HL-60/S4 treated with retinoic acid at 250 ng/mL for 4 days and 3 days (cell line): Measurements from ENCODE around the gene TENM4.

ENCODE experiments used
- in situ Hi-C: fragments of 300-500 bp; cut with MboI; formaldehyde crosslinking; loops from 2 replicates; pipeline ENCODE4 v1.7.0; 2022; ENCODE audit warnings: low sequenced_read_pairs

Gene TENM4

DNA sequence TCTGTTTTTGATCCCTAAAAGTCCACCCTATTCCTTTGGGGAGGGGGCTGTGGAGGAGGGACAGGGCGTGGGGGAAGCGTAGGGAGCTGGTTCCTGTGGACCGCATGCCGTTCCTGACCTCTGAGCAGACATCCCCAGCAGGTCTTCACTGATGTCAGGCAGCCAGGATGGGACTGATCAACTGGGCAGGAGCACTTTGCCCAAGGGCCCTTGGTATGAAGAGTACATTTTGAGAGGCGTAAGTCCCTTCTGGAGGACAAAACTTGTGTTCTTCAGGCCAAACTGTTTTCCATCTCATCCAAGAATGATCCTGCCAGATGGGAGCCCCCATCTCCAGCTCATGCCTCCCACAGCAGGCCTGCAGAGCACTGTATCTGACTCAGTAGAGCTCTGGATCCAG is 785.3 kb downstream of the TENM4 start:
- in situ Hi-C loops, result loop anchor here (25.0 kb wide), 1 partner anchor 407 kb away; no protein-coding TSS in a partner anchor

DNA sequence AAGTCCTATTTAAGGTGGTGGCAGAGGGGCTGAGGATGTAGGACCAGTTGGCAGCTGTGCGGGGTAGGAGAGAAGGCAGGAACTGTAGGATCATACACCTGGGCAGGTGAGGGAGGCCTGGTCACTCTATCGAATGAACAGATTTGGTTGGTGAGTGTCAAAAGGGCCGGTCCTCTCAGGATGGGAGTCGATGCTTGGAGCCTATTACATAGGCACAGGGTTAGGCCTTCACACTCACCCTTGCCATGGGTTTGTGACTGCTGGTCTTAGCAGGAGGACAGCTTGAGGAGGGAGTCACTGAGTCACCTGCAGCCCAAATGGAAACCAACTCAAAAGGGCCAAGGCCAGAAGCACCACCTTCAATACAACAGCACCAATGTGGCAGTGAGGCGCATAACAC is 786.0 kb downstream of the TENM4 start:
- in situ Hi-C loops, result loop anchor here (25.0 kb wide), 1 partner anchor 407 kb away; no protein-coding TSS in a partner anchor

DNA sequence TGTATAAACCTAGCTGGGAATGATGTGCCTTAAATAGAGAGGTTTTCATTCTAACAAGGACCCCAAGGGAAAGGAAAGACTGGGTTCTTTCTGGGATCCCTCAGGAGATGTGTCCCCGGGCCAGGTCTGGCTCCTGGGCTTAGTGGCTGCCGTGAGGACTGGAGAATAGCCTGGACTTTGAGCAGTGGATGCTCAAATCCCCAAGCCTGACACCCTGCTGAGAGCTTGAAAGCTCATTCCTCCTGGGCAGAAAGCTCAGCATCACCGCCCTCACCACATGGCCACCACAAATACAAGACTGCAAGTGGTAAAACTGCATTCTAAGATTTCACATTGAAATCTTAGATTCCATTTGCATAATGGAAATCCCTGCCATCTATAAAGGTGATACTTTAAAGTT is 786.8 kb downstream of the TENM4 start:
- in situ Hi-C loops, result loop anchor here (25.0 kb wide), 1 partner anchor 408 kb away; no protein-coding TSS in a partner anchor

DNA sequence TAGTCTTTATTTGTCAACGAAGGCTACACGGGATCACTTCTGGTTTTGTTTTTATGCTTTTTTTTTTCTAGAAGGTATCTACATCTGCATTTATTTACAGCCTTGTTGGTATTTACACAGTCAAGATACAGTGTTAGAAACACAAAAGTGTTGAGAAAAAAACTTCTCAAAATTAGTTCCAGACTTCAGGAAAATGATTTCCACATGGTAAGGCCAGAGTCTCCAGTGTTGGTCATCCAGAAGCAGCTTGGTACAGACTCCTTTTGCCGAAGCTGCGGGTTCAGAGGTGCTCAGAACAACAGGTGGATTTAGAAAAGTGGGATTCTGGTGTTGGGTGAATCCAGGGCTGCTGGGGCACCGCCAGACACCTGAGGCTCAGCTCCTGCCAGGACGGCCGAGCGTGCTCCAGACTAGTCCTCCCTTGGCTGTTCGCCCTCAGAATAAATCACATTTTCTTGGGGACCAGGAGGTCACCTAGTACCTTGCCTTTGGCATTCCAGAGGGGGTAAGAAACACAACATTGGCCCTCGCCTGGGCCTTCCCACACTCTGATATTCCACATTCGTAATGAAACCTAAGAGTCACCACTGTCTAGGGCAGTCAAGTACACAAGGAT is 787.4 kb downstream of the TENM4 start:
- in situ Hi-C loops, result loop anchor here (25.0 kb wide), 1 partner anchor 409 kb away; no protein-coding TSS in a partner anchor

DNA sequence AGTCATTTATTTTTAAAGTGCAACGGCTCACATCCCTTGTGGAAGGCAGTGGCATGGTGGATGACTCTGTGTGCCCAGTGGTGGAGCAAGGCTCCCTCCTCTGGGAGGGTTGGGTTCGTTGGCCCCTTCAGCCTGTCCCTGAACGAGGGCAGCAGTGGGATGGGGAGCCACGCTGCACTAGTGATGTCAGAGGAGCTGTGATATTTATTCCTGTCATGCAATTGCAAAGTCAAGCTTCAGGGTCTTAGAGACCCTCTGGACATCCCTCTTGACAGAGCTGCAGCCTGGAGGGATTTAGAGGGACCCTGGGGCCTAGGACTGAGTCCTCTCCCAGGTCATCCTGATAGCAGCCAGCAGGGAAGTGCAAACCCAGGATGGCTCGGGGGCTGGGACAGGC is 788.0 kb downstream of the TENM4 start:
- in situ Hi-C loops, result loop anchor here (25.0 kb wide), 1 partner anchor 409 kb away; no protein-coding TSS in a partner anchor

DNA sequence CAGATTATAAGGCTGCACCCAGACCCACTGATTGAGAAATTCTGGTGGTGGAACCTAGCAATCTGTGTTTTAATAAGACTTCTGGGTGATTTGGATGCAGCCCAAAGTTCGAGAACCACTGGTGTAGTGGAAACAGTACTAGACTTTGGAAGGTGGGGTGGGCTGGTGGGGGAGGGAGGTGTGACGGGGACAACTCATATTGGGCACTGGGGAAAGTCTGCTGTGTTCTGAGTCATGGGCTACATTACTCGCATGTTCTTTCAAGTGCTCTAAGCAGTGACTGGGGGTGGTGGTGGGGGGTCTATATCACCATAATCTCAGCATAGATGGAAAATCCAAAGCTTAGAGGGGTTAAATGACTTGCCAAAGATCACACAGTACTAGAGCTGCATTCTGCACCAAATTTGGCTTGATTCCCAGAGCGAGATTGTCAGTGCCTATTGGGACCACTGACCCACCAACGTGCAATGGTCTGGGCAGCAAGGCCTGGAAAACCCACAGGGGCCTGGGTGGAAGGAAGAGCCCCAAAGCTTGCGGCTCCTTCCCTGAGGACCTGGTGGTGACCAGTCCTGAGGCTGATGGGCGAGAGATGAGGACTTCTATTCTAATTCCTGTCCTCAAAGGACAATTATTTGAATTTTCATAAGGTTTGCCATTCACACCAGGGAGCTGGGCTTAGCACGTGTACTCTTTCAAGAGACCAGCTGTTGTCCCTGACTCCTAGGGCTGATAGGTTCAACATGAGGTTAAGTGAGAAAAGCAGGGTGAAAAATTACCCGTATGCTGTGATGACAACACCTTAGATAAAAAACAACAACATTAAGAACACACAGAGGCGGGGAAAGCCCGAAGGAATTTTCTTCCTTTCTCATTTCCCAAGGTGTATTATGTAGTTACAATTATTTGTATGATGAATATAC is 788.6 kb downstream of the TENM4 start:
- in situ Hi-C loops, result loop anchor here (25.0 kb wide), 1 partner anchor 410 kb away; no protein-coding TSS in a partner anchor

DNA sequence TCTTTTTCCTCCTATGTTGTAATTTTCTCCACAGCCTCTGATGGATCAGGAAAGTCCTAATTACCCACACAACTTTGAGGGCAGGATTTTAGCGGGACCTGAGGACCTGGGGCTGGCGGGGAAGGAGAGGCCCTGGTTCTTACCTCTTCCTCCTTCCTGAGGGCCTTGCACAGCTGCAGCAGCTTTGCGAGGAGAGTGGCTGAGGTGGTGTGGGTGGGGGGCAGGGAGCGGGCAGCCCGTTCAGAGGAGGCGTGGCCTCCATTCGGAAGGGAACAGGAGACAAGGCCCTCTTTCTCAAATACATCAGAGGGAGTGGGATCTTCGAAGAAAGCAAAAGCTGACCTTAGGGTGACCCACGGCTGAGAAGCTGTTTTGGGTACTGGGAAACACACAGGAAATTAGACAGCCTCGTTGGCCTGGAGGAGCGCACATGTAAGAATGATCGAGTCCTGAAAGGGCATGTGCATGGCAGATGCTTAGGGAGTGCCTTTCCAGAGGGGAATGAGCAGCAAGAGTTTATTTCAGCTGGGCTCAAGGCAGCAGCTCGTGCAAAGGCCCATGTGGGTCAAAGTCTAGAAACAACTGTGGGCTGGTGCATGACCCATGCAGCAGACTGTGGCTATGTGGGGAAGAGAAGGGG is 789.6 kb downstream of the TENM4 start:
- in situ Hi-C loops, result loop anchor here (25.0 kb wide), 1 partner anchor 411 kb away; no protein-coding TSS in a partner anchor

DNA sequence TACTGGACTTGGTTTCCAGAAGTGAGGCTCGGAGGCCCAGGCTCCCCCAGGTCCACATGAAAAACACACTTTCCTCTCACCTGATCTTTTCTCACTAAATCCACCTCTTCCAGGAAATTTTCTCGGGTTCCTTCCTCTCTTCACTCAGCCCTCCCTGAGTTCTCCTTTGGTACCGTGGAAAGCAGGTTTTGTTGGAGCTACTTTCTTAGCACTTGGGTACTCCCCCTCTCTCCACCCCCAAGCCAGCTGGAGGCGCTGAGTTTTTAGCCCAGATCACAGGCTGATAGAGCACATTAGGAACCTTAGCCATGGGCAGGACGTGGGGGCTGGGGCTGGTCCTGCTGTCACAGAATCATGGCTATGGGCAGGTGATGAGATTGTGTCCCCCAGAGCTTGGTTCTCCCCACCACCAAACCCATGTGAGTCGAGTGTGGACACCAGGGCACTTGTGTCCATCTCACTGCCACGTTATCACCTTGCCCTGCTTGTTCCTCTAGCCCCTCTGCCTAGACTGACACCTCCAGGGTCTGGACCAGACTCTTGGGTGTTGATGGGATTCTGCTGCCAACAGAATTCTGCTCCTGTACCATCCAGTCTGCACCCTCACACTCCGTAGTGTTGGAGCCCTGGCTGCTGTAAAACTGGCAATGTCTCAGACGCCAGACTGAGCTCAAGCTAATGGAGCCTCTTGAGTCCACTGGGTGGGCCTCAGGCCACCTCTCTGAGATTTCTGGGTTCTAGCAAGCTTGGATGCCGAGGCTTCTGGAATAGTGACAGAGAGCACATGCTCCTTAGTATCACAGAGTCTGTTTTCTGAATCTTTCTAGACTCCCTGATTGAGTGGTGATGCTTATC is 791.2 kb downstream of the TENM4 start:
- in situ Hi-C loops, result loop anchor here (25.0 kb wide), 1 partner anchor 413 kb away; no protein-coding TSS in a partner anchor

DNA sequence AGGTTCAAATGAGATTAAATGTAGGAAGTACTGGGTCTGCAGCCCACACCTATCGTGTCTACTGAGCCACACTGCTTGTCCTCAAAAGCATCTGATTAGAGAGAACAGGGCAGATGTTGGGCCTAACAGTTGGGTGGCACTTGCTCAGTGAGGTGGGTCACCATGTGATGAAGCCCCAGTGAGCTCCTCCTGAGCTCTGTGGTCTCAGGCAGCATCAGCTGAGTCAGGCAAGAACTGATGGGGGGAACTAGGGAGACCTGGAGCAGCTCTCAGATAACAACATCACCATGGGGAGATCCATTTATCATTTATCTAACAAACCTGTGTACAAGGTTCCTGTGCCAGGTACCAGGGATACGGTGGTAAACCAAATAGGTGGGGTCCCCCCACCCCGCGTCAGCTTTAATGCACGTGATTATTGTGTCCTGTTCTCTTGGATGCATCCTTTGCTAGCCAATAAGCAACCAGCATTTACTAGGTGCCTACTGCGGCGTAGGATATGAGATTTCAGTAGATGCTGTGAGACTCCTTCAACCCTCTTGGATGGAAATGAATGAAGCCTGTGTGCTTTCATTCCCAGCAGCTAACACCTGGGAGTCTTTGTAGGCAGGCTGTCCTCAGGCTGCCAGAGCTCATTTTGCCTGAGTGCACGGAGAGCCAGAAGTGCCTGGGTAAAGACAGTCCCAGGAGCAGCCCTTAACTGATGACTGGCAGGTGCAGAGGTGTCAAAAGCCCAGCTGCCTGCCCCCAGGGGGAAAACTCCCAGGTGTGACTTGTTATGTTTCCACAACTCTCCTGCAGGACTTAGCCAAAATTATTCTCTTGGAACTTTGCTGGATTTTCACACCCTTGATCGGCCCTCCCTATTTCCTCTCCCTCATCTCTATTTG is 792.6 kb downstream of the TENM4 start:
- in situ Hi-C loops, result no loop called here

DNA sequence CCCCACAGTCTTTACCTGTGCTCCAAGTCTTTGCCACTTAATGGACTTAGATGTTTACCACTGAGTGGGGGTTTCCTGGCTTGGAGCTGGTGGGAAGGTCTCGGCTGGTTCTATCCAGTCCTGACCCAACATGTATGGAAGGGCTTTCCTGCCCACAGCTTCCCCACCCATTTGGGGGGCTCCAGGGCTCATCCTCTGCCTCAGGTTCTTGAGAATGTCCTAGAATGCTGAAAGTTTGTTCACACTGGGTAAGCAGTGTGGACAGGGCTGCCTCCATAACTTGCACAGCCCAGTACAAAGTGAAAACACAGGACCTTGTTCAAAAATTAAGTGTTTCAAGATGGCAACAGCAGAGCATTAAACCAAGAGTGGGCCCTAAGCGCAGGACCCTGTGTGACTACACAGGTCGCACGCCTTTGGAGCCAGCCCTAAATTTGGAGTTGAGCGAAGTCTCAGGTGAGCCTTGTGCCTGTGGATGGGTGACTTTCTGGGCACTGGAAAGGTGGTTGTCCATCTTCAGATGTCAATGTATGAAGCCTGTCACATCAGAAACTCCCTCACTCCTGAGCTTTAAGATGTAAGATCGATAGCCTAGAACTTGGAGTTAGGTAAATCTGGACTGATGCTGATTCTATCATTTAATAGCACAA is 793.4 kb downstream of the TENM4 start:
- in situ Hi-C loops, result no loop called here

DNA sequence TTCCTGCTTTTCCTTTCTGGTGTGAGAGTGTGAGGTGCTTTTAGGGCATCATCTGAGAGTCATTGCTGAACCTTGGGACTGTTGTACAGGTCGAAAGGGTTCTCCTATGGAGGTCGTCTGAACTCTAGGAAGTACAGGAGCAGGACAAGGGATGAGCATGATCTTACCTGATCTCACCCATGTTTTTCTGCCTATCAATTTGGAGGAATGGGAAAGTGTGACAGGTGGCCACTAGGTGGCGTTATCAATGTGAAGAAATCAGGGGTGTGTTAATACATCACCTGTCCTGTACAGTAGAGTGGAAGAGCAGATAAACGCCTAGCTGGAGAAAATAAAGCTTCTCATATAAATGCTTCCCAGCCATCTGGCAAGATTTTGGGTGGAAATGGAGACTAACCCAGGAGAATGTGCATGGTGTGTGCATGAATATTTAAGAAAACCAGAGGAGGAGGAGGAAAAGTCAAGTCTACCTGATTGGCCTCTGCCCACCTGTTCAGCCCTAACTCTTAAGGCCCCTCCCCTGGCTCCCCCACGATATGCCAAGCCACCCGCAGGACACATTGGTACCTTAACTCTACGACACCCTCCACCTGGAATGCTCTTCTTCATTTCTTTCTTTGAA is 794.2 kb downstream of the TENM4 start:
- in situ Hi-C loops, result no loop called here

DNA sequence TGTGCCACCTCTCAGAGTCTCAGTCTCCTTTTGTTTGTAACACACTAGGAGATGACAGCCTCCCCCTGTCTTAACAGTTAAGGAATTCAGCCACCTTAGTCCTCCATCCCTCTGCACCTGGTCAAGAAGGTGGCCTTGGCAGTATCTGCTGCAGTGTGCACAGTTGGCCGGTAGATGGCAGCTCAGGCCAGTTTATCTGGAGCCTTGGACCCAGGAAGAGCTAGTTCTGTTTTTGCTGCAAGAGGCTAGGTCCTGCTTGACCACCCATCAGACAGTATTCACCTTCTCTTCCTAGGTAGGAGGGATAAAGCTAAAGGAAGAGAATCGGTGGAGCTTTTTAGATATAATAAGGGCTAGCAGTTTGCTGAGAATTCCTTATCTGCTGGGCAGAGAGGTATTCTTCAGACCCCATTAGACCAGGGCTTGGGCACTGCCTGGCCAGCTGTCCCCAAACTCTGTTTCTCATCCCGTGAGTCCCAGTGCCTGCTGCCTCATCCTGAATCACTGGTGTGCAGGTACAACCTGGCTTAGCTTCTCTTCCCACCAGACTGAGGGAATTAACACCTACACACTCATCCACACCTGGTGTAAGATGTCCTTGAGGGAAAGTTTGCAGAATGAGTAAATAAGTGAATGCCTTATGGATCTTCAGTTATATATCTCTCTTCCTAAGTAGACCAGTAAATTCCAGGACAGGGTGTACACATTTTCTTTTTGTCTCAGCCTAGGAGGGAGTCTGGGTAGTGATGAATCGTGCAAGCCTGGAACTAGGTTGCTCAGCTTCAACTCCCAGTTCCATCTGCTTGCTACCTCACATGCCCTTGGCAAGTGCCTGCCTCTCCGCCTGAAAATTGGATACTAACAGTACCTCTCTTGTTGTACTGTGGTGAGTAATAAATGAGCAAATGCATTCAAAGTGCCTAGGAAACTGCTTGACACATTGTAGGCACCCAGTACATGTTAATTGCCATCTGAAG is 795.3 kb downstream of the TENM4 start:
- in situ Hi-C loops, result no loop called here

DNA sequence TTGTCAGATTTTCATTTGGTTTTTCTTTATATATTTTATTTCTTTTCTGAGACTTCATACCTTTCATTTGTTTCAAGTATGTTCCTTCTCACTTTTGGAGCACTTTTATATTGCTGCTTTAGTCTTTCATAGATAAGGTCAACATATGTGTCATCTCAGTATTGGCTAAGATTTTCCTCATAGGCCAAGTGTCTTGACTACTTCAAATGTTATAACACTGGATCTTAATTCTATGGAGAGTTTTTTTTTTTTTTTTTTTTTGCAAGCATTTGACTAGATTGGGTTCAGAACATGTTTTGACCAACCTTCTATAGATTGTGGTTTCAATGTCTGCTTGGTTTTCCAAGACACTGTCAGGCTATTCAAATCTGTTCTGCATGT is 797.2 kb downstream of the TENM4 start:
- in situ Hi-C loops, result no loop called here

DNA sequence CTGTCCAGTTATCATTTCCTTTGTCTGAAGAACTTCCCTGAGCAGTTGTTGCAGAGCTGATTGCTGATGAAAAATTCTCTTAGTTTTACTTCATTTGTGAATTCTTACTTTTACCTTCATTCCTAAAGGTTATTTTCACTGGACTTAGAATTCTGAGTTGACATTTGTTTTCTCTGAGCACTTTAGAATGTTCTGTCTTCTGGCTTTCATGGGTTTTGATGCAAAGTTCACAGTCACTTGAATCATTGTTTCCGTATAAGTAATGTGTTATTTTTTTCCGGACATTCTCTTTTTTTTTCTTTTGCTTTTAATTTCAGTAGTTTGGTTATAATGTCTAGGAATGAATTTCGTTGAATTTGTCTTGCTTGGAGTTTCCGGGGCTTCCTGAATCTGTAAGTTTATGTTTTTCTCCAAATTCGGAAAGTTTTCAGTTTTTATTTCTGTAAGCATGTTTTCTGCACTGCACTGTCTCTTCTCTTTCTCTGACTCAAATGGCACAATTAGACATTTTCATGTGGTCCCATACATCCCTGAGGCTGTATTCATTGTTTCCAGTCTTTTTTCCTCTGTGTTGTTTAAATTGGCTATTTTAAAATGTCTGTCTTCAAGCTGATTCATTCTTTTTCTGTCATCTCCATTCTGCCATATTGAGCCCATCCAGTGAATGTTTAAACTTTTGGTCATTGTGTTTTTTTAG is 797.7 kb downstream of the TENM4 start:
- in situ Hi-C loops, result no loop called here

DNA sequence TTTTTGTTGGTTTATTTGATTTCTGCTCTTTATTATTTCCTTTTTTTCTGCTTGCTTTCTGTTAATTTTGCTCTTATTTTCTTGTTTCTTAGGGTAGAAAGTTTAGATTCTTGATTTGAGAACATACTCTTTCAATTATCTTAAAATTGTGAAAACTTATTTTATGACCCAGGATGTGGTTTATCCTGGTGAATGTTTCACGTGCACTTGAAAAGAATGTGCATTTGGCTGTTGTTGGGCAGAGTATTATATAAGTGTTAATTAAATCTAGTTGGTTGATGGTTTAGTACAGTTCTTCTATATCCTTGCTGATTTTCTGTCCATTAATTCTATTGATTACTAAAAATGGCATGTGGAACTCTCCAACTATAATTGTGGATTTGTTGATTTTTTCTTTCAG is 799.3 kb downstream of the TENM4 start:
- in situ Hi-C loops, result no loop called here

DNA sequence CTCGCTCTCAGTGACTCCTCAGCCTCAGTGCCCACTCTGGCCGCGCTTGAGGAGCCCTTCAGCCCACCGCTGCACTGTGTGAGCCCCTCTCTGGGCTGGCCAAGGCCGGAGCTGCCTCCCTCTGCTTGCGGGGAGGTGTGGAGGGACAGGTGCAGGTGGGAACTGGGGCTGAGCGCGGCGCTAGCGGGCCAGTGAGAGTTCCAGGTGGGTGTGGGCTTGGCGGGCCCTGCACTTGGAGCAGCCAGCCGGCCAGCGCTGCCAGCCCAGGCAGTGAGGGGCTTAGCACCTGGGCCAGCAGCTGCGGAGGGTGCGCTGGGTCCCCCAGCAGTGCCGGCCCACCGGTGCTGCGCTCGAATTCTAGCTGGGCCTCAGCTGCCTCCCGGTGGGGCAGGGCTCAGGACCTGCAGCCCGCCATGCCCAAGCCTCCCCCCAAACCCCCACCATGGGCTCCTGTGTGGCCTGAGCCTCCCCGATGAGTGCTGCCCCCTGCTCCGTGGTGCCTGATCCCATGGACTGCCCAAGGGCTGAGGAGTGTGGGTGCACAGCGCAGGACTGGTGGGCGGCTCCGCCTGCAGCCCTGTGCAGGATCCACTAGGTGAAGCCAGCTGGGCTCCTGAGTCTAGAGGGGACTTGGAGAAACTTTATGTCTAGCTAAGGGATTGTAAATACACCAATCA is 802.0 kb downstream of the TENM4 start:
- in situ Hi-C loops, result no loop called here
